Uterus (tissue), 2 donors: ENCODE measurements around the gene PRKAG2.

ENCODE experiments used
- CTCF ChIP-seq, 4 experiments: fragments of 200-600 bp in 2 of 4; fragments of 450-650 bp in 2 of 4; sonication (generic) in 2 of 4; IDR thresholded peaks; one replicate each; pipeline ENCODE4 v1.5.1; 2016 to 2019; ENCODE audit warnings: antibody characterized with exemption in 4 of 4, mild to moderate bottlenecking in 2 of 4, moderate library complexity in 1 of 4
- POLR2A ChIP-seq, 2 donors: fragments of 450-650 bp; IDR thresholded peaks; one replicate each; pipeline ENCODE4 v1.6.1; 2016; ENCODE audit warnings: antibody characterized with exemption in 2 of 2, mild to moderate bottlenecking in 1 of 2, moderate library complexity in 1 of 2

GRCh38 chr7:151822541-151823181 is 54.3 kb downstream of the PRKAG2 start:
- TF ChIP-seq CTCF (IDR thresholded peaks at IDR 0.05) (no peak), POLR2A (IDR thresholded peaks at IDR 0.05) (no peak)
